RWPE1 (cell line): ENCODE data around the gene CAMK1D.

ENCODE experiments used
- CTCF ChIA-PET: fragments of 350-600 bp; sonication (Branson Sonifier 250); formaldehyde crosslinking; extraction: SDS; loops from one replicate; lab custom pipeline; 2021; lab: Yijun Ruan, JAX
- POLR2A ChIA-PET: fragments of 400-600 bp; formaldehyde crosslinking; extraction: SDS; loops from one replicate; lab custom pipeline; 2020; ENCODE audit warnings: antibody characterized with exemption; ENCODE audit not compliant: low non-redundant PET; lab: Yijun Ruan, JAX
- DNase-seq: peaks from one replicate; pipeline ENCODE4 v3.0.0; 2012; ENCODE audit warnings: low spot score
- H3K27ac ChIP-seq: fragments of 450-650 bp; 2 replicates; pipeline ENCODE4 v1.5.1; 2017
- TF ChIP-seq, protein P1 (sequence below): fragments of 450-650 bp; conservative IDR thresholded peaks from 2 replicates; pipeline ENCODE4 v1.5.1; 2017; ENCODE audit warnings: low read depth, mild to moderate bottlenecking

The CAMK1D gene

DNA sequence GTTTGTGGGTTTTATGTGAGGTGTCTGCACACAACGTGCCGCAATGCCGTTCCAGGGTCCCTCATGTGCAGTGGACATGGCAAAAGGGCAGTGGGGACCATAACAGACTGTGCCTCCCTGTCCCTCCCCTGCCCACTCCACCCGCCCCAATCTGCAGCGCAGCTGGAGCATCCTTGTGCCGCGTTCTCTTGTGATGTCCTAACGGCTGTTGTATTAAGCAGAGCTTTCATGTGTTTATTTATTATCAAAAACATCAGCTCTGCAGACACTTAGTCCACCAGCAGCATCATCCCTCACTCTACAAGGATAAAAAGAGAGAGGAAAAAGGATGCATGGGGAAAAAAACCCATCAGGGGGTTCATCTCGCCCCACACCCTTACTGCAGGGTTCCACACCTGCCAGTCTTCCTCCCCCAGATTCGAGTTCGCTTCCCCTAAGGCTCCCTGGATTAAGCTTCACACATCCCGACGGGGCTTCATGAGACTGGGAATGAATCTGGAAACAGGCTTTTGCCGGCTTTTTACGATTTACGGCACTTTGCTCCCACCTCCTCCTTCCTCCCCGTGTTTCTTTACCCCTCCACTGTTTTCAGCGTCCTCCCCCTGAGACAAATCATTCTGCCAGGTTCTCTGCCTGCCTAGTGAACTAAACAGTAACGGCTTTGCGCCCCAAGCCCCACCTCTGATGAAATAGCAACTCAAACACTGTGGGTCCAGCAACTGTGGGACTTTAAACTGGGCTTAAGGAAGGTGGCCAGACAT lies 301.4 kb downstream of the CAMK1D start:
- TF ChIP-seq, protein P1, sequence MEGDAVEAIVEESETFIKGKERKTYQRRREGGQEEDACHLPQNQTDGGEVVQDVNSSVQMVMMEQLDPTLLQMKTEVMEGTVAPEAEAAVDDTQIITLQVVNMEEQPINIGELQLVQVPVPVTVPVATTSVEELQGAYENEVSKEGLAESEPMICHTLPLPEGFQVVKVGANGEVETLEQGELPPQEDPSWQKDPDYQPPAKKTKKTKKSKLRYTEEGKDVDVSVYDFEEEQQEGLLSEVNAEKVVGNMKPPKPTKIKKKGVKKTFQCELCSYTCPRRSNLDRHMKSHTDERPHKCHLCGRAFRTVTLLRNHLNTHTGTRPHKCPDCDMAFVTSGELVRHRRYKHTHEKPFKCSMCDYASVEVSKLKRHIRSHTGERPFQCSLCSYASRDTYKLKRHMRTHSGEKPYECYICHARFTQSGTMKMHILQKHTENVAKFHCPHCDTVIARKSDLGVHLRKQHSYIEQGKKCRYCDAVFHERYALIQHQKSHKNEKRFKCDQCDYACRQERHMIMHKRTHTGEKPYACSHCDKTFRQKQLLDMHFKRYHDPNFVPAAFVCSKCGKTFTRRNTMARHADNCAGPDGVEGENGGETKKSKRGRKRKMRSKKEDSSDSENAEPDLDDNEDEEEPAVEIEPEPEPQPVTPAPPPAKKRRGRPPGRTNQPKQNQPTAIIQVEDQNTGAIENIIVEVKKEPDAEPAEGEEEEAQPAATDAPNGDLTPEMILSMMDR: no peak
- DNase-seq: no peak
- no peak overlapping the region for H3K27ac ChIP-seq
- POLR2A ChIA-PET: no interaction called here
- CTCF ChIA-PET: interaction anchor here (0.6 kb wide), 1 partner anchor 379 kb away, joined by 3 read pairs; no protein-coding TSS in a partner anchor

DNA sequence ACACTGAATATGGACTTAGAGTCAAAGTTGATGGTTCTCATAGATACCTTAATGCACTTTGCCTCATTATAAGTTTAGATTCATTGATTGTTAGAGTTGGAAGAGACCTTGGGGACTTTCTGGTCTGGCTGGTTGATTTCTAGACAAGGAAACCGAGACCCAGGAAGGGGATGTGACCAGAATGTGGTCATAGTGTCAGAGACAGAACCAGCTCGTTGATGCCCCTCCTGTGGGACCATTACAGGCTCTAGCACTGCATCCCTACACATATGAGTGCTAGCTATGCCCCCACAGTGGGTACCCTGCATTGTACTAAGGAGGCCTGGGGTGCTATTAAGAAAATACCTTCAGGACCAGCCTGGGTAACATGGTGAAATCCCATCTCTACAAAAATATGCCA lies 306.6 kb downstream of the CAMK1D start:
- TF ChIP-seq, protein P1: no peak
- ChIA-PET POLR2A (no interaction called here), CTCF (interaction anchor here (0.5 to 2.3 kb wide), 17 partner anchors 9 to 980 kb away, joined by 3 to 19 read pairs (median 4); no protein-coding TSS in a partner anchor)
- no peak overlapping the region for H3K27ac ChIP-seq
- DNase-seq: no peak

DNA sequence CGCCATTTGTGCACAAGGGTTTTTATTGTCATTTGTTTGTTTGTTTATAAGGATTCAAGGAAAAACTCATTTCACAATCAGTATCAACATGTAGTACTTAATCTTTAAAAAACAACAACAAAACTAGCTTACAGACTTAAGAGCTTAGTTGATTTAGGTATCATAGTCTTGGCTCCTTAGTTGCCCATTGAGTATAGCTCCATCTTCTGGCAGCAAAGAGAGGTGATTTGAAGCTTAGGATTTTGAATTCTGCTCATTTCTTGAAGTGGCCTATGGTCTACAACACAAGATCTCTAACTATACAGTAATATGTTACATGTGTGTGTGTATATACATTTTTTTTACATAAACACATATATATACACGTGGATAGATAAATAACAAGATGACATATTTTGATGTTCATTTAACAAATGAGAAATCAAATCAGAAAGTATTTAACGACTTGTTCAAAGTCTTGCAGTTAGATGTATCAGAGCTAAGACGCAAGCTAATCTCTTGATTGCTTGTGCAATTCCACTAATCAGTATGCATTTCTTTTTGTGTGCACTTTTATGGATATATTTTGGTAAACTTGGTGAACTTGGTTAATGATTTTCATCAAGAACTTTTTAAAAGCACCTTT lies 307.3 kb downstream of the CAMK1D start:
- TF ChIP-seq, protein P1: peak; percentile 72
- POLR2A ChIA-PET: no interaction called here
- CTCF ChIA-PET: interaction anchor here (0.5 to 2.3 kb wide), 21 partner anchors 8 to 981 kb away, joined by 3 to 19 read pairs (median 4); no protein-coding TSS in a partner anchor
- DNase-seq: peak; percentile 53
- H3K27ac ChIP-seq: no peak overlapping the region

DNA sequence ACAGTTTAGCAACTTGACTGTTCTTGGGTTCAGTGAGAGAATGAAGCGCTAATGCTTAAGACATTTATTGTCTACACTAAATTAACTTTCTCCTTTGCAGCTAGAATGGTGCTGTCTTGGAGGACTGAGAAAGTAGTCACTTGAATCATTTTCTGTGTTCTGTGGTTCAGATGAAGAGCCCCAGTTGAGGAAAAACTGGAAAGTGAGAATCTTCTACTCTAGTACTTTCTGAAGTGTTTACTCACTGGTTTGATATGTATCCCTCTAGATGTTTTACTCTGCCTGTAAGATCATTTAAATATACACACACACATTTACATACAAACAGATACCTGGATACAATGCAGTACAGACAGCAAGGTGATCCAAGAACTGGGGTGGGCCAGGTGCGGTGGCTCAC lies 308.1 kb downstream of the CAMK1D start:
- POLR2A ChIA-PET: no interaction called here
- CTCF ChIA-PET: interaction anchor here (1.6 to 2.3 kb wide), 2 partner anchors 392 to 417 kb away, joined by 6 to 19 read pairs; no protein-coding TSS in a partner anchor
- TF ChIP-seq, protein P1: no peak
- no peak for DNase-seq
- no peak overlapping the region for H3K27ac ChIP-seq

DNA sequence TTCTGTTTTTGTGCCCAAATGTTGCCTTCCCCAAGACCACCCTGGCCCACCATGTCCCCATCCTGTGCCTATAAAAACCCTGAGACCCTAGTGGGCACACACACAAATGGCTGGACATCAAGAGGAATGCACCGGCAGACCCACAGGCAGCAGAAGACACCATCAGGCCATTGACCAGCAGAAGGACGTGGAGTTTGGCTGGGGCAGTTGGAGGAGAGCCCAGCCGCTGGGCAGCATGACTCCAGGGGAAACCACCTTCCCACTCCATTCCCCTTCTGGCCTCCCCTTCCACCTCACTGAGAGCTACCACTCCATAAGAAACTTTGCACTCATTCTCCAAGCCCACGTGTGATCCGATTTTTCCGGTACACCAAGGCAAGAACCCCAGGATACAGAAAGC lies 309.2 kb downstream of the CAMK1D start:
- CTCF ChIA-PET: no interaction called here
- POLR2A ChIA-PET: no interaction called here

DNA sequence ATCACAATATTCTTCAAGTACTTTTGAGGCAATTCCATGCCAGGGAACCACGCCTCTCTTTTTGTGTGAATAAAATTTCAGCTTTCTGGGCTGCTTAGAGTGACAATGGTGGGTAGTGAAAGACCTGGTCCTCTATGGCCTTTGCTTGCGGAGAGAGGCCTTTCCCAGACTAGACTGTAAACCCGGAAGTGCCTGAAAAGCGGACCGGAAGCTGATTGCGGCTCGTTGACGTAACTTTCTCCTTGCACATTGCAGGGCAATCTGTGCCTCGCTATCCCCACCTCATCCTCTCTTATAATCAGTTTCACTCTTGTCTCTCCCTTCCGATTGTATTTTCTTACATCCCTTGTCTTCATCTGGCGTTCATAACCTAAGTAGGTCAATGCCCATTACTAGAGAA lies 310.4 kb downstream of the CAMK1D start:
- no peak overlapping the region for H3K27ac ChIP-seq
- POLR2A ChIA-PET: no interaction called here
- DNase-seq: no peak
- CTCF ChIA-PET: no interaction called here
- TF ChIP-seq, protein P1: no peak

More for the DNA sequence above, 309.2 kb downstream of the CAMK1D start:
- TF ChIP-seq, protein P1: no peak
- no peak for DNase-seq
- no peak overlapping the region for H3K27ac ChIP-seq
